ENCODE measurements around the gene PKD1.
"Not testable (repeated sequence)": the region's sequence is repeated elsewhere in the genome, so short reads cannot be mapped to it uniquely, and the experiment has no call there.

Gene PKD1

GRCh38 chr16:2110332-2111008 is 25.2 kb downstream of the PKD1 start:
- not testable (repeated sequence) for H3K4me3 ChIP-seq (ENCODE audit: low read depth, low read length); H3K36me3 ChIP-seq; H3K27me3 ChIP-seq (ENCODE audit: insufficient read depth, low read depth, severe bottlenecking); H3K9me3 ChIP-seq (ENCODE audit: severe bottlenecking); DNase-seq; H3K27ac ChIP-seq

DNA sequence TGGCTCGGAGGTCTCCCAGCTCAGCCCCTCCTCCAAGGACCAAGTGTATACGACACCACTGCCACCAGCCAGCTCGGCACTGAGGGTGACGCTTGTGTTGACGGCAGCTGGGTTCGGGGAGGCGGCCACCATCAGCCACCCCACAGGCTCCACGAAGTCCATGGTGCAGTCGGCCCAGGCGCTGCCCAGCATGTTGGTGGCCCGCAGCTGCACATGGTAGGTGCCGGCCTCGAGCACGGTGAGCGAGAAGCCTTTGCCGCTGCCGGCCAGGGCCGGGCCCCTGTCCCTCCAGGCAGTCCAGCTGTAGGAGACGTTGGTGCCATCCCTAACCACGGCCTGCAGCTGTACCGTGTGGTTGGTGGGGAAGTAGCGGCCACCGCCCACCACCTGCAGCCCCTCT is 25.8 kb downstream of the PKD1 start:
- not testable (repeated sequence) for H3K4me3 ChIP-seq (ENCODE audit: low read depth, low read length); H3K9me3 ChIP-seq (ENCODE audit: severe bottlenecking); H3K27me3 ChIP-seq (ENCODE audit: insufficient read depth, low read depth, severe bottlenecking); DNase-seq; H3K36me3 ChIP-seq; H3K27ac ChIP-seq

DNA sequence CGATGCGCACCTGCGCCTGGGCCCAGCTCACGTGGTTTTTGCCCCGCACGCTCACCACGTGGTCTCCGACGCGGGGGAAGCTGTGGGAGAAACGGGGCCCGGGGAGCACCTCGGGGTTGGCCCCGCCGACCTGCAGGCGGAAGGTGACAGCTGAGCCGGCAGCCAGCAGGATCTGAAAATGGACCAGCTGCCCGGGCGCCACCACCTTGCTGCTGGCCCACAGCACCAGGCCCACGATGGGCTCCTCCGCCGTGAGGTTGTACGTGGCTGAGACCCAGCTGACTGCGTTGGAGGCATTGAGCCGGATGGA is 26.5 kb downstream of the PKD1 start:
- H3K36me3 ChIP-seq; H3K27ac ChIP-seq; H3K9me3 ChIP-seq (ENCODE audit: severe bottlenecking); H3K4me3 ChIP-seq (ENCODE audit: low read depth, low read length); H3K27me3 ChIP-seq (ENCODE audit: insufficient read depth, low read depth, severe bottlenecking); DNase-seq: not testable (repeated sequence)

DNA sequence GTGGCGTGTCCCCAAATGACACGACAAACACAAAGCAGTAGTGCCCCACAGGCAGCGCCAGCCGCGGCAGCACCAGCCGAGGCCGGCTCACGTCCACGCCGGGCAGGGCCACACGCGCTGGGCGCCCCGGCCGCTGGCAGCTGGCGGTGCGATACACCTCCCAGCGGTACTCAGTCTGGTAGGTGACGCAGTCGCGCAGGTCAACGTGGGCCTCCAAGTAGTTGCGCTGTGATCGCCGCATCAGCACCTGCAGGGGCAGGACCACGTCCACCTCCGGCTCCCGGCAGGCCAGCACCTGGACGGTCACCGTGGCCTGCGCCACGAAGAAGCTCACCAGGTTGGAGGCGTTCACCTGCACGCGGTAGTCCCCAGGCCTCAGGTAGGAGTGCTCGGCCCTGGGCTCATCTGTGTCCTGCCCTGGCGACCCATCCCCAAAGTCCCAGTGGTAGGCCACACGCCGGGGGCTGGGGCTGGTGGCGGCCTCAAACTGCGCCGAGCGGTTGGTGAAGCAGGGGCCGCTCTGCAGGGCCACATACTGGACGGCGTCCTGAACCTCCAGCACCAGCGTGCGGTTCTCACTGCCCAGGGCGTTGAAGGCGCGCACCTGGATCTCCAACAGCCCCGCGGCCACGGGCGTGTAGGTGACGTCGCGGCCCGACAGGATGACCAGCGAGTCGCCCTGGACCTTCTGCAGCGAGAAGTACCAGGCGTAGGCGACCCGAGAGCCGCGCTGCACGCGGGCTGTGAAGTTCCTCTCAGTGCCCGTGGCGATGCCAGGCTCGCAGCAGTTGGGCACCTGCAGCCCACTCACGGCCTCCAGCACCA is 27.0 kb downstream of the PKD1 start:
- not testable (repeated sequence) for DNase-seq; H3K9me3 ChIP-seq (ENCODE audit: severe bottlenecking); H3K36me3 ChIP-seq; H3K27me3 ChIP-seq (ENCODE audit: insufficient read depth, low read depth, severe bottlenecking); H3K4me3 ChIP-seq (ENCODE audit: low read depth, low read length); H3K27ac ChIP-seq

- not testable (repeated sequence) for H3K27me3 ChIP-seq (ENCODE audit: insufficient read depth, low read depth, severe bottlenecking); H3K4me3 ChIP-seq (ENCODE audit: low read depth, low read length); H3K27ac ChIP-seq; H3K9me3 ChIP-seq (ENCODE audit: severe bottlenecking); H3K36me3 ChIP-seq; DNase-seq
Measured at GRCh38 chr16:2107791-2108125, 27.9 kb downstream of the PKD1 start.

DNA sequence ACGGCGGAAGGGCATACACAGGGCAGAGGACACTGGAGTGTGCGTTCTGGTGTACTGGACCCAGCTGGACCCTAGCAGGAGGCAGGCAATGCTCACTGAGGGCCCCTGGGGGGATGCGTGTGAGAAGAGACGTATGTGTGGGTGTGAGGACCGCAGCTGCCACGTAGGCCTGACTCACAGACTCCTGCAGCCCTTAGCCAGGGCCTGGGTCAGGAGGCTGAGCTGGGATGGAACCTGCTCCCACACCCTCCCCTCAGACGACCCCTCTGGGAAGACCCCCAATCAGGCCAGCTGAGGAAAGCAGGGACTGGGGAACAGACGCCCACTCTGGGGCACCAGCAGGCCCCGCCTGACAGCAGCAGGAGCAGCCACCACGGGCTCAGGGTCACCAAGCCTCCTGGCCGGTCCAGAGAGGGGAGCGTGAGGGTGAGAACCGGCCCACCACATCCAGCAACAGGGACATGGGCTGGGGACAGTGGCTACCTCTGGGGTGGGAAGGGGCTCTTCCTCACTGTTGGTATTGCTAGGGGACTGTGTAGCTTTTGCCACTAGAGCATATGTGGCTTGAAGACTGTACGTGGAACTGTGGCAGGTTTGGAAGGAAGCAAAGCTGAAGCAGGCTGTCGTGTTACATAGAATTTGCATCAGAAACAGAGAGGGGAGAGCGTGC is 28.4 kb downstream of the PKD1 start:
- not testable (repeated sequence) for H3K27me3 ChIP-seq (ENCODE audit: insufficient read depth, low read depth, severe bottlenecking); H3K27ac ChIP-seq; H3K36me3 ChIP-seq; DNase-seq; H3K9me3 ChIP-seq (ENCODE audit: severe bottlenecking); H3K4me3 ChIP-seq (ENCODE audit: low read depth, low read length)

DNA sequence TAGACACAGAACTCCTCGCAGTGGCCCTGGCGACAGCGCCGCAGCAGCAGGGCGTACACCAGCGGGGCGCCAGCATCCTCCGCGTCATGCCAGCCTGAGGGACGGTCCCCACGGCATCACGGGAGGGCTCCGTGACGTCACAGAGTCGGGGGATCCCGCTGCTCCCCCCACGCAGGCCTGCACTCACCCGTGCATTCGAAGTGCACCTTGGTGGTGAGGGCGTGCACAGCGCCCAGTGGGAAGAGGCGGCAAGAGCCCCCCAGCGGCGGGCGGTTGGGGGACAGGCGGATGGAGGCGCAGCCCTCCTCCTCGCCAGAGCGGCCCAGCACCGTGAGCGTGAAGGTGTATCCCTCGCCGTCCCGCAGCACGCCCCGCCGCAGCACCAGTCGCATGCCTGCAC is 29.5 kb downstream of the PKD1 start:
- not testable (repeated sequence) for H3K27ac ChIP-seq; H3K27me3 ChIP-seq (ENCODE audit: insufficient read depth, low read depth, severe bottlenecking); H3K9me3 ChIP-seq (ENCODE audit: severe bottlenecking)

GRCh38 chr16:2105769-2106168 is 29.9 kb downstream of the PKD1 start:
- H3K27ac ChIP-seq; H3K36me3 ChIP-seq; H3K27me3 ChIP-seq (ENCODE audit: insufficient read depth, low read depth, severe bottlenecking); H3K4me3 ChIP-seq (ENCODE audit: low read depth, low read length); H3K9me3 ChIP-seq (ENCODE audit: severe bottlenecking); DNase-seq: not testable (repeated sequence)

More for the DNA sequence above, 29.5 kb downstream of the PKD1 start:
- H3K36me3 ChIP-seq; H3K4me3 ChIP-seq (ENCODE audit: low read depth, low read length); DNase-seq: not testable (repeated sequence)

- H3K9me3 ChIP-seq (ENCODE audit: severe bottlenecking); H3K27ac ChIP-seq; H3K27me3 ChIP-seq (ENCODE audit: insufficient read depth, low read depth, severe bottlenecking); DNase-seq; H3K4me3 ChIP-seq (ENCODE audit: low read depth, low read length); H3K36me3 ChIP-seq: not testable (repeated sequence)
Measured at GRCh38 chr16:2105291-2105690, 30.4 kb downstream of the PKD1 start.

DNA sequence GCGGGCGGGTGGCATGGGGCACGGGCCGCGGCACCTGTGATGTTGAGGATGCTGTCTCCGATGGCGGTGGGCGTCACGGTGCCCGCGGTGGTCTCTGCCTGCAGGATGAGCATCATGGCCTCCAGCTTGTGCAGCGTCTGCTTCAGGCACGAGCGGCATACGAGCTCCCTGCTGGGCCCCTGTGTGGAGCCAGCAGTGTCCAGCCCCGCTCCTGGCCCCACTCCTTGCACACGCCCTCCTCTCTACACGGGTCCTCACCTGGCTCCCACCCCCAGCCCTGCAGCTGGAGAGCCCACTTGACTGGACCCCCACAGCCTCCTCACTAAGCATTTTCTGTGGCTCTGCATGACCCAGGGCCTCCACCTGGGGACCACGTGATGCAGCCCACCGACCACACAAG is 31.2 kb downstream of the PKD1 start:
- not testable (repeated sequence) for H3K36me3 ChIP-seq; H3K4me3 ChIP-seq (ENCODE audit: low read depth, low read length); DNase-seq; H3K27ac ChIP-seq; H3K27me3 ChIP-seq (ENCODE audit: insufficient read depth, low read depth, severe bottlenecking); H3K9me3 ChIP-seq (ENCODE audit: severe bottlenecking)

- Histone ChIP-seq H3K9me3 (ENCODE audit: severe bottlenecking) (no peaks in the 10 kb centered on the region), H3K4me3 (ENCODE audit: low read depth, low read length) (no peak overlapping the region), H3K27me3 (ENCODE audit: insufficient read depth, low read depth, severe bottlenecking) (no peaks in the 10 kb centered on the region), H3K27ac (no peak overlapping the region), H3K36me3 (peaks cover 3% of the 10 kb centered on the region; the same call in 1 of the 2 replicates)
- no peak for DNase-seq
- TF ChIP-seq, protein P1, sequence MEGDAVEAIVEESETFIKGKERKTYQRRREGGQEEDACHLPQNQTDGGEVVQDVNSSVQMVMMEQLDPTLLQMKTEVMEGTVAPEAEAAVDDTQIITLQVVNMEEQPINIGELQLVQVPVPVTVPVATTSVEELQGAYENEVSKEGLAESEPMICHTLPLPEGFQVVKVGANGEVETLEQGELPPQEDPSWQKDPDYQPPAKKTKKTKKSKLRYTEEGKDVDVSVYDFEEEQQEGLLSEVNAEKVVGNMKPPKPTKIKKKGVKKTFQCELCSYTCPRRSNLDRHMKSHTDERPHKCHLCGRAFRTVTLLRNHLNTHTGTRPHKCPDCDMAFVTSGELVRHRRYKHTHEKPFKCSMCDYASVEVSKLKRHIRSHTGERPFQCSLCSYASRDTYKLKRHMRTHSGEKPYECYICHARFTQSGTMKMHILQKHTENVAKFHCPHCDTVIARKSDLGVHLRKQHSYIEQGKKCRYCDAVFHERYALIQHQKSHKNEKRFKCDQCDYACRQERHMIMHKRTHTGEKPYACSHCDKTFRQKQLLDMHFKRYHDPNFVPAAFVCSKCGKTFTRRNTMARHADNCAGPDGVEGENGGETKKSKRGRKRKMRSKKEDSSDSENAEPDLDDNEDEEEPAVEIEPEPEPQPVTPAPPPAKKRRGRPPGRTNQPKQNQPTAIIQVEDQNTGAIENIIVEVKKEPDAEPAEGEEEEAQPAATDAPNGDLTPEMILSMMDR (IDR thresholded peaks at IDR 0.05; ENCODE audit: low read depth, low read length): no peak
Measured at GRCh38 chr16:2102471-2102870, 33.2 kb downstream of the PKD1 start.

DNA sequence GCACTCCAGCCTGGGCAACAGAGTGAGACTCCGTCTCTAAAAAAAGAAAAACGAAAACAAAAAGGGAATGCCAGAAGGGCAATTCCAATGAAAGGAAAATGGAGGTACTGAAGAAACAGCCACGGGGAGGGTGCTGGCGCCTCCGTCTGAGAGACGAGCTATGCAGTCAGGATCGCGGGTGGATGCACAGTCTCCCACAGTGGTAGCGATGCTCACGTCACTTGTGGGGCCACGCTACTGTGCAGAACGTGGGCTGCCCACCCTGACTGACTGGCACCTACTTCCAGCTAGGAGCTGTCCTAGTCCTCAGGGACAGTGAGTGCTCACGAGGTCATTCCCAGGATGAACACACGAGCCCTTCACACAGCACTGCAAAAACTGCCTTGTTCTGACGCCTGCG is 34.1 kb downstream of the PKD1 start:
- not testable (repeated sequence) for H3K9me3 ChIP-seq (ENCODE audit: severe bottlenecking); H3K4me3 ChIP-seq (ENCODE audit: low read depth, low read length); H3K27ac ChIP-seq; H3K27me3 ChIP-seq (ENCODE audit: insufficient read depth, low read depth, severe bottlenecking); DNase-seq
- peaks cover 11% of the 10 kb centered on the region for H3K36me3 ChIP-seq

DNA sequence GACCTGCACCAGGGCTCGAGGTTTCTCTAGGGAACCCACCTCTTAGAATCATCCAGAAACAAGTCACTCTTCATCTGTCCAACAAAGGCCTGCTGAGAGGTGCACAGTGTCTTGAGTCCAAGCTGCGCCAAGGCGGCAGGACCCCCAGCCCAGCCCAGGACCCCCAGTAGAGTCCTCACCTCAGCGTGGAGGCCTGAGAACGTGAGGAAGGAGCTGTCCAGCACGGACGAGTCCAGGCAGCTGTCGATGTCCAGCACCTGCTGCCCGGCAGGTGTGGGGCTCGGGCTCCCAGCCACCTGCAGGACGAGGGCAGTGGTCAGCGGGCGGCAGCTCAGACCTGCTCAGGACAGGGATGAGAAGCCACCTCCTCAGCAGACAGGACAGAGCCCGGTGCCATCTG is 38.0 kb downstream of the PKD1 start:
- not testable (repeated sequence) for H3K9me3 ChIP-seq (ENCODE audit: severe bottlenecking); H3K4me3 ChIP-seq (ENCODE audit: low read depth, low read length); H3K27me3 ChIP-seq (ENCODE audit: insufficient read depth, low read depth, severe bottlenecking); DNase-seq; H3K27ac ChIP-seq
- peaks cover 47% of the 10 kb centered on the region for H3K36me3 ChIP-seq
